K562 (cell line): ENCODE measurements around the gene MFAP1. TPM values are rescaled to one million over a fixed set of nuclear protein-coding genes. Genes with fewer than 3 reads are reported as not detected.

Experiments used
- ATF3 ChIP-seq, 2 experiments: fragments of 450-650 bp in 1 of 2; sonication (generic) in 1 of 2; formaldehyde crosslinking in 1 of 2; IDR thresholded peaks in 1 of 2; conservative IDR thresholded peaks in 1 of 2; 2 replicates each; pipeline versions ENCODE4 v1.6.1 to v1.8.1; 2016 to 2023; ENCODE audit warnings: mild to moderate bottlenecking in 2 of 2, moderate library complexity in 2 of 2, inconsistent platforms in 1 of 2, missing genetic modification reagents in 1 of 2
- CREB1 ChIP-seq, 2 experiments: sonication (generic) in 1 of 2; formaldehyde crosslinking in 1 of 2; IDR thresholded peaks; 2 replicates each; pipeline versions ENCODE4 v1.6.1 to v1.8.0; 2012 to 2022; ENCODE audit warnings: inconsistent platforms in 1 of 2, mild to moderate bottlenecking in 1 of 2, missing genetic modification reagents in 1 of 2, moderate library complexity in 1 of 2
- FOXA3 ChIP-seq, 2 experiments: fragments of 450-650 bp in 1 of 2; sonication (generic) in 1 of 2; formaldehyde crosslinking; IDR thresholded peaks in 1 of 2; conservative IDR thresholded peaks in 1 of 2; 2 replicates each; pipeline versions ENCODE4 v1.4.0 to v1.8.0; 2020 to 2022; ENCODE audit warnings: mild to moderate bottlenecking in 2 of 2, missing genetic modification reagents in 1 of 2
- HDAC2 ChIP-seq: fragments of 450-650 bp; IDR thresholded peaks from 2 replicates; pipeline ENCODE4 v1.6.1; 2016; ENCODE audit warnings: mild to moderate bottlenecking
- HOXB6 ChIP-seq: fragments of 250-450 bp; sonication (Bioruptor Pico); IDR thresholded peaks from 2 replicates; pipeline ENCODE4 v1.5.1; 2022; ENCODE audit warnings: mild to moderate bottlenecking, borderline replicate concordance
- KLF6 ChIP-seq: fragments of 250-450 bp; sonication (Bioruptor Pico); IDR thresholded peaks from 2 replicates; pipeline ENCODE4 v1.4.0; 2020; ENCODE audit warnings: mild to moderate bottlenecking, moderate library complexity, borderline replicate concordance
- NFIC ChIP-seq: fragments of 450-650 bp; IDR thresholded peaks from 2 replicates; pipeline ENCODE4 v1.6.1; 2017; ENCODE audit warnings: mild to moderate bottlenecking, inconsistent platforms
- POLR2AphosphoS2 ChIP-seq: IDR thresholded peaks from 2 replicates; pipeline ENCODE4 v1.6.1; 2012; ENCODE audit warnings: low read length, improper control_type of control experiment
- SMAD2 ChIP-seq: fragments of 150-350 bp; IDR thresholded peaks from 2 replicates; pipeline ENCODE4 v1.6.1; 2014; ENCODE audit warnings: low read depth, mild to moderate bottlenecking, low read length
- SRSF9 ChIP-seq: fragments of 200-400 bp; formaldehyde crosslinking; IDR thresholded peaks from 2 replicates; pipeline ENCODE4 v1.6.1; 2017; ENCODE audit warnings: low read depth, low read length, borderline replicate concordance
- TSHZ1 ChIP-seq: fragments of 250-450 bp; sonication (Bioruptor Pico); IDR thresholded peaks from 2 replicates; pipeline ENCODE4 v1.4.0; 2020; ENCODE audit warnings: mild to moderate bottlenecking, moderate library complexity
- ZNF274 ChIP-seq: IDR thresholded peaks from 2 replicates; pipeline ENCODE4 v1.6.1; 2011; ENCODE audit warnings: low read depth, mild to moderate bottlenecking, low read length, moderate library complexity, borderline replicate concordance
- polyA plus RNA-seq, 8 experiments: library from polyadenylated mRNA; depleted of rRNA in 4 of 8; stranded (reverse) in 5 of 8; unstranded in 3 of 8; fragments of >200 nt; fragmentation: Nextera tagmentation in 2 of 8; fragmentation: Illumina TruSeq in 1 of 8; extraction: Ambion mirVana in 2 of 8; extraction: Trizol in 1 of 8; gene quantifications; 2 replicates each; pipeline versions ENCODE4 v1.2.1 to v1.2.3, GENCODE V29; 2011 to 2014; ENCODE audit warnings: inconsistent platforms in 1 of 8, missing spikeins in 1 of 8
- total RNA-seq, 7 experiments: library from RNA; depleted of rRNA in 6 of 7; stranded (reverse); fragments of >200 nt in 6 of 7; fragmentation: Illumina TruSeq in 2 of 7; extraction: Trizol in 2 of 7; gene quantifications; 2 replicates each; pipeline versions ENCODE4 v1.2.1 to v1.2.3, GENCODE V29; 2011 to 2021; ENCODE audit warnings: low replicate concordance in 1 of 7
- TF ChIP-seq, protein P1 (sequence below): sonication (generic); formaldehyde crosslinking; IDR thresholded peaks from 2 replicates; pipeline ENCODE4 v1.8.1; 2023; ENCODE audit warnings: mild to moderate bottlenecking, missing genetic modification reagents
- TF ChIP-seq, protein P2 (sequence below): fragments of 450-650 bp; IDR thresholded peaks from 2 replicates; pipeline ENCODE4 v1.6.1; 2016; ENCODE audit warnings: missing biosample characterization, missing genetic modification characterization
- TF ChIP-seq, protein P3 (sequence below), 2 experiments: fragments of 150-350 bp in 1 of 2; IDR thresholded peaks; 2 replicates each; pipeline ENCODE4 v1.6.1; 2012 to 2016; ENCODE audit warnings: low read depth in 2 of 2, low read length in 2 of 2, mild to moderate bottlenecking in 1 of 2, moderate library complexity in 1 of 2

Gene MFAP1
- total and polyA plus RNA-seq, 9 of the 15 experiments (the other 6 are each of a cell fraction or from before 2014, with no cell fraction given): 34.9 to 64.1 (median 48.2) TPM

DNA sequence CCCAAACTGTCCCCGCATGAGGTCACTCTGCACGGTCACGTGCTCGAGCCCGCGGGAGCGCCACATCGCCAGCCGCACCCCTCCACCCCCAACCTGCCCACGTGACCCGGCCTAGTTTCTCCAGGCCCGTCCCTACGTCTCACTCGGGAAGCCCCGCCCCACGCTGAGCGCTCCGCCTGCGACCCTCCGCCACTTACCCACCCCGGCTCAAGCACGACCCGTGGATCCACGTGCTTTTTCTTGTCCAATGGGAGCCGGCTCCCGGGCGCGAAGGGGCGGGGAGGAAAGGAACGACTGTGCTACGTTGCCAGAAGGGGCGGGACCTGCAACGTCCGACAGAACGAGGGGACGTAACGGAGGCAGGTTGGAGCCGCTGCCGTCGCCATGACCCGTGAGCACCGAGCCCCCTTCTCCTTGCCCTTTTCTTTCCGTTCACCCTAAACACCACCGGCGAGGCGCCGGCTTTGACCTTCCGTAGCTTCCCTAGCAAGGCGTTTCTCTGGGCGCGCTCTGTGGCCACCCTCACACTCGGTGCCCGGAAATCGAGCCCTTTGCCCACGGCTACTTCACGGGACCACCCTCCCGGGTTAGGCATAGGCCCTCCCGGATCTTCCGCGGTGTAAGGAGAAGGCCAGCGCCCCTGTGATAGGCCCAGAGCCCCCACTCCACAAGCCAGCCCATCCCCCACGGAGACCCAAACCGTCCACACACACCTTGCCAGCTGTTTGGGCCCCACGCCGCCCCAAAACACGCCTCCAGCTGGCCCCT lies 32.3 kb downstream of the MFAP1 start, which contains the start of gene SERF2 (continued):
- TF ChIP-seq FOXA3 (CRISPR knock-in tag; conservative IDR thresholded peaks at IDR 0.05 in 1 of 2, IDR thresholded peaks at IDR 0.05 in 1 of 2) (no peak), SRSF9 (no peak), HDAC2 (no peak), POLR2AphosphoS2 (peak; percentile 84; the same call in 1 of the 2 replicates), NFIC (peak; percentile 57), TSHZ1 (CRISPR knock-in tag) (no peak), KLF6 (peak; percentile 97), CREB1 (IDR thresholded peaks at IDR 0.05) (peak; percentile 77), CREB1 (CRISPR knock-in tag; IDR thresholded peaks at IDR 0.05) (peak; percentile 81), ATF3 (IDR thresholded peaks at IDR 0.05) (peak; percentile 90), ATF3 (CRISPR knock-in tag; conservative IDR thresholded peaks at IDR 0.05) (no peak; the same call in 1 of the 2 replicates), SMAD2 (no peak), ZNF274 (no peak), HOXB6 (CRISPR knock-in tag) (no peak)
- TF ChIP-seq, protein P1, sequence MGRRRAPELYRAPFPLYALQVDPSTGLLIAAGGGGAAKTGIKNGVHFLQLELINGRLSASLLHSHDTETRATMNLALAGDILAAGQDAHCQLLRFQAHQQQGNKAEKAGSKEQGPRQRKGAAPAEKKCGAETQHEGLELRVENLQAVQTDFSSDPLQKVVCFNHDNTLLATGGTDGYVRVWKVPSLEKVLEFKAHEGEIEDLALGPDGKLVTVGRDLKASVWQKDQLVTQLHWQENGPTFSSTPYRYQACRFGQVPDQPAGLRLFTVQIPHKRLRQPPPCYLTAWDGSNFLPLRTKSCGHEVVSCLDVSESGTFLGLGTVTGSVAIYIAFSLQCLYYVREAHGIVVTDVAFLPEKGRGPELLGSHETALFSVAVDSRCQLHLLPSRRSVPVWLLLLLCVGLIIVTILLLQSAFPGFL (CRISPR knock-in tag): 0 out of 2 replicates have a peak, but pooled peaks have one; percentile 37
- TF ChIP-seq, protein P2, sequence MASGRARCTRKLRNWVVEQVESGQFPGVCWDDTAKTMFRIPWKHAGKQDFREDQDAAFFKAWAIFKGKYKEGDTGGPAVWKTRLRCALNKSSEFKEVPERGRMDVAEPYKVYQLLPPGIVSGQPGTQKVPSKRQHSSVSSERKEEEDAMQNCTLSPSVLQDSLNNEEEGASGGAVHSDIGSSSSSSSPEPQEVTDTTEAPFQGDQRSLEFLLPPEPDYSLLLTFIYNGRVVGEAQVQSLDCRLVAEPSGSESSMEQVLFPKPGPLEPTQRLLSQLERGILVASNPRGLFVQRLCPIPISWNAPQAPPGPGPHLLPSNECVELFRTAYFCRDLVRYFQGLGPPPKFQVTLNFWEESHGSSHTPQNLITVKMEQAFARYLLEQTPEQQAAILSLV (tag): no peak
- TF ChIP-seq, protein P3, sequence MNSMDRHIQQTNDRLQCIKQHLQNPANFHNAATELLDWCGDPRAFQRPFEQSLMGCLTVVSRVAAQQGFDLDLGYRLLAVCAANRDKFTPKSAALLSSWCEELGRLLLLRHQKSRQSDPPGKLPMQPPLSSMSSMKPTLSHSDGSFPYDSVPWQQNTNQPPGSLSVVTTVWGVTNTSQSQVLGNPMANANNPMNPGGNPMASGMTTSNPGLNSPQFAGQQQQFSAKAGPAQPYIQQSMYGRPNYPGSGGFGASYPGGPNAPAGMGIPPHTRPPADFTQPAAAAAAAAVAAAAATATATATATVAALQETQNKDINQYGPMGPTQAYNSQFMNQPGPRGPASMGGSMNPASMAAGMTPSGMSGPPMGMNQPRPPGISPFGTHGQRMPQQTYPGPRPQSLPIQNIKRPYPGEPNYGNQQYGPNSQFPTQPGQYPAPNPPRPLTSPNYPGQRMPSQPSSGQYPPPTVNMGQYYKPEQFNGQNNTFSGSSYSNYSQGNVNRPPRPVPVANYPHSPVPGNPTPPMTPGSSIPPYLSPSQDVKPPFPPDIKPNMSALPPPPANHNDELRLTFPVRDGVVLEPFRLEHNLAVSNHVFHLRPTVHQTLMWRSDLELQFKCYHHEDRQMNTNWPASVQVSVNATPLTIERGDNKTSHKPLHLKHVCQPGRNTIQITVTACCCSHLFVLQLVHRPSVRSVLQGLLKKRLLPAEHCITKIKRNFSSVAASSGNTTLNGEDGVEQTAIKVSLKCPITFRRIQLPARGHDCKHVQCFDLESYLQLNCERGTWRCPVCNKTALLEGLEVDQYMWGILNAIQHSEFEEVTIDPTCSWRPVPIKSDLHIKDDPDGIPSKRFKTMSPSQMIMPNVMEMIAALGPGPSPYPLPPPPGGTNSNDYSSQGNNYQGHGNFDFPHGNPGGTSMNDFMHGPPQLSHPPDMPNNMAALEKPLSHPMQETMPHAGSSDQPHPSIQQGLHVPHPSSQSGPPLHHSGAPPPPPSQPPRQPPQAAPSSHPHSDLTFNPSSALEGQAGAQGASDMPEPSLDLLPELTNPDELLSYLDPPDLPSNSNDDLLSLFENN (IDR thresholded peaks at IDR 0.05; ENCODE audit: low read depth in 2 of 2, low read length in 2 of 2): no peak
